RWPE2 (cell line): ENCODE results near the gene FBXL20.
"Not testable (repeated sequence)": the region's sequence is repeated elsewhere in the genome, so short reads cannot be mapped to it uniquely, and the experiment has no call there.

ENCODE experiments used
- ATAC-seq: fragments of 200-7000 bp; cut with Tn5 transposase; 3 replicates; pipeline ENCODE4 v1.9.1; 2021; ENCODE audit warnings: low read depth
- DNase-seq: peaks from one replicate; pipeline ENCODE4 v3.0.0-alpha.2; 2020; ENCODE audit warnings: low spot score
- H3K27ac ChIP-seq: fragments of 450-650 bp; 2 replicates; pipeline ENCODE4 v1.5.1; 2017; ENCODE audit warnings: mild to moderate bottlenecking; ENCODE audit not compliant: poor library complexity, severe bottlenecking
- H3K27me3 ChIP-seq: fragments of 250-450 bp; sonication (Bioruptor Pico); 2 replicates; pipeline ENCODE4 v1.5.1; 2021; ENCODE audit warnings: mild to moderate bottlenecking, moderate library complexity; ENCODE audit not compliant: insufficient read depth, poor library complexity, severe bottlenecking
- H3K36me3 ChIP-seq: fragments of 250-450 bp; sonication (Bioruptor Pico); 2 replicates; pipeline ENCODE4 v1.5.1; 2020; ENCODE audit warnings: low read depth, mild to moderate bottlenecking, moderate library complexity
- H3K4me1 ChIP-seq: fragments of 250-450 bp; sonication (Bioruptor Pico); 2 replicates; pipeline ENCODE4 v1.5.1; 2021; ENCODE audit warnings: mild to moderate bottlenecking, moderate library complexity; ENCODE audit not compliant: insufficient read depth, poor library complexity, severe bottlenecking
- H3K4me3 ChIP-seq: fragments of 250-450 bp; sonication (Bioruptor Pico); 2 replicates; pipeline ENCODE4 v1.5.1; 2021; ENCODE audit warnings: mild to moderate bottlenecking, moderate library complexity; ENCODE audit not compliant: severe bottlenecking
- H3K9me3 ChIP-seq: fragments of 250-450 bp; sonication (Bioruptor Pico); 2 replicates; pipeline ENCODE4 v1.5.1; 2021; ENCODE audit warnings: mild to moderate bottlenecking, moderate library complexity; ENCODE audit not compliant: severe bottlenecking
- CTCF ChIP-seq: fragments of 450-650 bp; IDR thresholded peaks from one replicate; pipeline ENCODE4 v1.5.1; 2017; ENCODE audit warnings: mild to moderate bottlenecking, moderate library complexity; ENCODE audit not compliant: poor library complexity, severe bottlenecking

The FBXL20 gene

GRCh38 chr17:39393736-39394135 lies 7.7 kb downstream of the FBXL20 start:
- H3K36me3 ChIP-seq: no peaks in the 10 kb centered on the region
- no peaks in the 10 kb centered on the region for H3K27me3 ChIP-seq
- no peak for DNase-seq
- H3K27ac ChIP-seq: no peak overlapping the region
- no peak for ATAC-seq
- peak; percentile 18 for TF ChIP-seq CTCF
- no peaks in the 10 kb centered on the region for H3K9me3 ChIP-seq
- H3K4me1 ChIP-seq: no peaks in the 10 kb centered on the region
- H3K4me3 ChIP-seq: no peak overlapping the region

- no peak overlapping the region for H3K4me3 ChIP-seq
- TF ChIP-seq CTCF: no peak
- H3K9me3 ChIP-seq: no peaks in the 10 kb centered on the region
- no peaks in the 10 kb centered on the region for H3K4me1 ChIP-seq
- ATAC-seq: no peak
- DNase-seq: no peak
- H3K36me3 ChIP-seq: no peaks in the 10 kb centered on the region
- no peaks in the 10 kb centered on the region for H3K27me3 ChIP-seq
- no peak overlapping the region for H3K27ac ChIP-seq
These were observed 10.0 kb downstream of the FBXL20 start for GRCh38 chr17:39391448-39391847.

GRCh38 chr17:39385040-39385439 lies 16.4 kb downstream of the FBXL20 start:
- ATAC-seq: no peak
- H3K36me3 ChIP-seq: no peaks in the 10 kb centered on the region
- H3K27me3 ChIP-seq: no peaks in the 10 kb centered on the region
- no peaks in the 10 kb centered on the region for H3K4me1 ChIP-seq
- no peak overlapping the region for H3K4me3 ChIP-seq
- no peak for DNase-seq
- TF ChIP-seq CTCF: no peak
- no peak overlapping the region for H3K27ac ChIP-seq
- H3K9me3 ChIP-seq: no peaks in the 10 kb centered on the region

GRCh38 chr17:39380144-39380543 lies 21.3 kb downstream of the FBXL20 start:
- Histone ChIP-seq H3K4me3 (no peak overlapping the region), H3K27me3 (no peaks in the 10 kb centered on the region), H3K36me3 (no peaks in the 10 kb centered on the region), H3K27ac (no peak overlapping the region), H3K9me3 (no peaks in the 10 kb centered on the region), H3K4me1 (peaks cover 6% of the 10 kb centered on the region)
- no peak for DNase-seq
- ATAC-seq: no peak
- no peak for TF ChIP-seq CTCF

GRCh38 chr17:39376434-39376833 lies 25.0 kb downstream of the FBXL20 start:
- DNase-seq: no peak
- ATAC-seq: no peak
- no peak overlapping the region for H3K4me3 ChIP-seq
- H3K27me3 ChIP-seq: no peaks in the 10 kb centered on the region
- no peaks in the 10 kb centered on the region for H3K36me3 ChIP-seq
- H3K9me3 ChIP-seq: no peaks in the 10 kb centered on the region
- H3K27ac ChIP-seq: no peak overlapping the region
- no peak for TF ChIP-seq CTCF
- H3K4me1 ChIP-seq: peaks cover 6% of the 10 kb centered on the region

- H3K4me1 ChIP-seq, H3K27me3 ChIP-seq, H3K4me3 ChIP-seq, DNase-seq, H3K9me3 ChIP-seq, H3K27ac ChIP-seq, ATAC-seq, H3K36me3 ChIP-seq: not testable (repeated sequence)
These were observed 33.6 kb downstream of the FBXL20 start for GRCh38 chr17:39367805-39368204.
